Occipital lobe (tissue), 2 donors: ENCODE data around the gene PLXNA2. TPM values are rescaled to one million over a fixed set of nuclear protein-coding genes. Genes with fewer than 3 reads are reported as not detected.

ENCODE experiments used
- DNase-seq: peaks from one replicate; lab custom pipeline; 2025; lab: John Stamatoyannopoulos, UW
- total RNA-seq: library from RNA; depleted of rRNA; stranded (reverse); fragments of >200 nt; gene quantifications from one replicate; pipeline ENCODE4 v1.2.3, GENCODE V29; 2014

PLXNA2 gene
- total RNA-seq, 1 donor from 2014 or later, result 60.7 TPM

GRCh38 chr1:208100906-208101305 is 143.3 kb downstream of the PLXNA2 start:
- no peak for DNase-seq

GRCh38 chr1:208100106-208100505 is 144.1 kb downstream of the PLXNA2 start:
- DNase-seq, result no peak

GRCh38 chr1:208098773-208099172 is 145.4 kb downstream of the PLXNA2 start:
- DNase-seq, result no peak

- no peak for DNase-seq
Observed at GRCh38 chr1:208093754-208094719, 150.1 kb downstream of the PLXNA2 start.

- DNase-seq, result no peak
Observed at GRCh38 chr1:208093046-208093445, 151.1 kb downstream of the PLXNA2 start.

- DNase-seq, result no peak
Observed at GRCh38 chr1:208090388-208091301, 153.5 kb downstream of the PLXNA2 start.

GRCh38 chr1:208089761-208090370 is 154.3 kb downstream of the PLXNA2 start:
- DNase-seq, result no peak

- no peak for DNase-seq
Observed at GRCh38 chr1:208089149-208089548, 155.0 kb downstream of the PLXNA2 start.

- no peak for DNase-seq
Observed at GRCh38 chr1:208088319-208088718, 155.9 kb downstream of the PLXNA2 start.

GRCh38 chr1:208085655-208086515 is 158.3 kb downstream of the PLXNA2 start:
- no peak for DNase-seq

- no peak for DNase-seq
Observed at GRCh38 chr1:208084764-208085163, 159.4 kb downstream of the PLXNA2 start.

GRCh38 chr1:208084220-208084619 is 160.0 kb downstream of the PLXNA2 start:
- DNase-seq, result no peak

- no peak for DNase-seq
Observed at GRCh38 chr1:208083715-208084085, 160.5 kb downstream of the PLXNA2 start.

- DNase-seq, result no peak
Observed at GRCh38 chr1:208083016-208083714, 161.0 kb downstream of the PLXNA2 start.

GRCh38 chr1:208081972-208082371 is 162.2 kb downstream of the PLXNA2 start:
- no peak for DNase-seq

- DNase-seq, result peak; percentile 59
Observed at GRCh38 chr1:208080396-208081286, 163.5 kb downstream of the PLXNA2 start.

GRCh38 chr1:208079161-208079560 is 165.0 kb downstream of the PLXNA2 start:
- no peak for DNase-seq

GRCh38 chr1:208078752-208079151 is 165.4 kb downstream of the PLXNA2 start:
- DNase-seq, result peak; percentile 60
